Measurements from ENCODE around the gene SCTR.

Gene SCTR

DNA sequence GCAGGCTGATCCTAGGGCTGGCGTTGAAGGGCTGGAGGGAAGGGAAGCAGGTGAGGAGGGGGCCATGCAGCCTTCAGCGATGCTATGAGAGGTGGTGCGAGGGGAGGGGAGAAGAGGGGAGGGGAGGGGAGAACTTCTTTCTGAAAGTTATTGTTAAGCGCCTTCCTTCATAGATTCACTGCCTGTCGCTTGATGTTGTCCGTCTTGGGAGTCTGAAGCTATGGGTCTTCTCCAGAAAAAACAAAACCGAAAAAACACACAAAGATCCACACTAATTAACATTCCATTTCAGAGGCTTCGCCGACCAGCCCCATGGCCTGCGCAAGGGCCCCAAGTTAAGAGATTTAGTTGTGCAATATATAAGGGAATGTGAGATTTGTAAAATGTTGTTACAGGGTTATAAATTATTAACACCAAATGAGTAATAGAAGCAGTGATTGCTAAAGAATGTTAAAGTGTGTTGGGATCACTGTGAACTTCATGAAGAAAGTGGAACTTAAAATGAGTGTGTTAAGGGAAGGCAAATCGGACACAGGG lies 20.7 kb upstream of the SCTR start:
- no peak for DNase-seq (ENCODE audit: low read depth in 1 of 2, low spot score in 1 of 2)
- no peak overlapping the region for H3K27ac ChIP-seq (replicated peaks)
- no peak overlapping the region for H3K4me3 ChIP-seq (replicated peaks; ENCODE audit: insufficient read depth, low read length)
- TF ChIP-seq, protein P1, sequence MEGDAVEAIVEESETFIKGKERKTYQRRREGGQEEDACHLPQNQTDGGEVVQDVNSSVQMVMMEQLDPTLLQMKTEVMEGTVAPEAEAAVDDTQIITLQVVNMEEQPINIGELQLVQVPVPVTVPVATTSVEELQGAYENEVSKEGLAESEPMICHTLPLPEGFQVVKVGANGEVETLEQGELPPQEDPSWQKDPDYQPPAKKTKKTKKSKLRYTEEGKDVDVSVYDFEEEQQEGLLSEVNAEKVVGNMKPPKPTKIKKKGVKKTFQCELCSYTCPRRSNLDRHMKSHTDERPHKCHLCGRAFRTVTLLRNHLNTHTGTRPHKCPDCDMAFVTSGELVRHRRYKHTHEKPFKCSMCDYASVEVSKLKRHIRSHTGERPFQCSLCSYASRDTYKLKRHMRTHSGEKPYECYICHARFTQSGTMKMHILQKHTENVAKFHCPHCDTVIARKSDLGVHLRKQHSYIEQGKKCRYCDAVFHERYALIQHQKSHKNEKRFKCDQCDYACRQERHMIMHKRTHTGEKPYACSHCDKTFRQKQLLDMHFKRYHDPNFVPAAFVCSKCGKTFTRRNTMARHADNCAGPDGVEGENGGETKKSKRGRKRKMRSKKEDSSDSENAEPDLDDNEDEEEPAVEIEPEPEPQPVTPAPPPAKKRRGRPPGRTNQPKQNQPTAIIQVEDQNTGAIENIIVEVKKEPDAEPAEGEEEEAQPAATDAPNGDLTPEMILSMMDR (IDR thresholded peaks at IDR 0.05; ENCODE audit: insufficient read depth, low read length), result no peak
- no peak for TF ChIP-seq POLR2AphosphoS5 (IDR thresholded peaks at IDR 0.05; ENCODE audit: low read depth)
- H3K27me3 ChIP-seq (ENCODE audit: insufficient read depth, poor library complexity, severe bottlenecking), result peaks cover 22% of the 10 kb centered on the region

DNA sequence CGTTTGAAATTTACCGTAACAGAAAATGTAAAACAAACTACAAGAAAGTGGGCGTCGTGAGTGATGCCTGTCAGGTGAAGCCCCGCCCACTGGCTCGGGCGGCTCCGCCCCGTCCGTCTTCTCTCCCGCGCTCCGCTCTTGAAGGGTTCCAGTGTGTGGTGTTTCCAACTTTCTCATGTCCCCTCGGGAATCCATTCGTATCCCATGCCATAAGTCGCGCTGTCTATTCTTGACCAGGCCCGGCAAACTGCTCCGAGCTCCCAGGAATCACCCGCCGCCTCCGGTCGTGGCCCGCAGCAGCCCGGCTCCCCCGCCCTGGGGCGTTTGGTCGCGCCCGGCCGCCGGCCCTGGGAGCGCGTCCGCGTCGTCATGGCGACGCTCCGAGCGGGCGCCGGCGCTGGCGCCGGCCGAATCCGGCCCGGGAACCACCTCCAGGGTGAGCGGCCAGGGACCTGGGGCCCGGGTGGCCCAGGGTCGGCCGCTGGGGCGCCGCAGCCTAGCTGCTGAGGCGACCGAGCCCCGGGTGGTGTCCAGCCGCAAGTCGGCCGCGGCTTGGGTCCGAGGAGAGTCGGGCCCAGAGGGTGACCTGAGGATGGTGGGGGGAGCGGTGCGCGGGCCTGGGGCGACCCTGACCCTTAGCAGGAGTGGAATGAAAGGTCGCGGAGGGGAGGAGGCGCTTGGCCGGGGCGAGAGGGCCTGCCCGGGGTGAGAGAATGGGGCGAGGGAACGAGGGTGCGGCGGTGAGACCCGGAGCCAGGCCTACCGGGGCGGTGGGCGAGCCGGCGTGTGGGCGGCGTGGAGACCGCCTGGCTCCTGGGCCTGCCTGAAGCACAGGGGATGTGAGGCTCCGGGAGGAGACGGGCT lies 20.0 kb upstream of the SCTR start, which contains the start of gene CFAP221:
Gene CFAP221 (plus strand): TSS at position 375 of the 864 bp plus-strand sequence. CDS start 1,683 bp downstream, outside the sequence.
- Histone ChIP-seq H3K27me3 (ENCODE audit: insufficient read depth, poor library complexity, severe bottlenecking) (peaks cover 22% of the 10 kb centered on the region), H3K4me3 (replicated peaks; ENCODE audit: insufficient read depth, low read length) (peak within 1 kb of the TSS; percentile 41), H3K27ac (replicated peaks) (no peak within 1 kb of the TSS)
- TF ChIP-seq SPI1 (IDR thresholded peaks at IDR 0.05; ENCODE audit: borderline replicate concordance, low read depth) (no peak), POLR2AphosphoS5 (IDR thresholded peaks at IDR 0.05; ENCODE audit: low read depth) (no peak), GABPA (IDR thresholded peaks at IDR 0.05; ENCODE audit: low read depth) (no peak)
- TF ChIP-seq, protein P1 (IDR thresholded peaks at IDR 0.05; ENCODE audit: insufficient read depth, low read length), result no peak
- TF ChIP-seq, protein P2, sequence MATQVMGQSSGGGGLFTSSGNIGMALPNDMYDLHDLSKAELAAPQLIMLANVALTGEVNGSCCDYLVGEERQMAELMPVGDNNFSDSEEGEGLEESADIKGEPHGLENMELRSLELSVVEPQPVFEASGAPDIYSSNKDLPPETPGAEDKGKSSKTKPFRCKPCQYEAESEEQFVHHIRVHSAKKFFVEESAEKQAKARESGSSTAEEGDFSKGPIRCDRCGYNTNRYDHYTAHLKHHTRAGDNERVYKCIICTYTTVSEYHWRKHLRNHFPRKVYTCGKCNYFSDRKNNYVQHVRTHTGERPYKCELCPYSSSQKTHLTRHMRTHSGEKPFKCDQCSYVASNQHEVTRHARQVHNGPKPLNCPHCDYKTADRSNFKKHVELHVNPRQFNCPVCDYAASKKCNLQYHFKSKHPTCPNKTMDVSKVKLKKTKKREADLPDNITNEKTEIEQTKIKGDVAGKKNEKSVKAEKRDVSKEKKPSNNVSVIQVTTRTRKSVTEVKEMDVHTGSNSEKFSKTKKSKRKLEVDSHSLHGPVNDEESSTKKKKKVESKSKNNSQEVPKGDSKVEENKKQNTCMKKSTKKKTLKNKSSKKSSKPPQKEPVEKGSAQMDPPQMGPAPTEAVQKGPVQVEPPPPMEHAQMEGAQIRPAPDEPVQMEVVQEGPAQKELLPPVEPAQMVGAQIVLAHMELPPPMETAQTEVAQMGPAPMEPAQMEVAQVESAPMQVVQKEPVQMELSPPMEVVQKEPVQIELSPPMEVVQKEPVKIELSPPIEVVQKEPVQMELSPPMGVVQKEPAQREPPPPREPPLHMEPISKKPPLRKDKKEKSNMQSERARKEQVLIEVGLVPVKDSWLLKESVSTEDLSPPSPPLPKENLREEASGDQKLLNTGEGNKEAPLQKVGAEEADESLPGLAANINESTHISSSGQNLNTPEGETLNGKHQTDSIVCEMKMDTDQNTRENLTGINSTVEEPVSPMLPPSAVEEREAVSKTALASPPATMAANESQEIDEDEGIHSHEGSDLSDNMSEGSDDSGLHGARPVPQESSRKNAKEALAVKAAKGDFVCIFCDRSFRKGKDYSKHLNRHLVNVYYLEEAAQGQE (IDR thresholded peaks at IDR 0.05; ENCODE audit: insufficient replicate concordance, low read depth), result no peak
- DNase-seq (ENCODE audit: low read depth in 1 of 2, low spot score in 1 of 2), result peak; percentile 24 to 40

DNA sequence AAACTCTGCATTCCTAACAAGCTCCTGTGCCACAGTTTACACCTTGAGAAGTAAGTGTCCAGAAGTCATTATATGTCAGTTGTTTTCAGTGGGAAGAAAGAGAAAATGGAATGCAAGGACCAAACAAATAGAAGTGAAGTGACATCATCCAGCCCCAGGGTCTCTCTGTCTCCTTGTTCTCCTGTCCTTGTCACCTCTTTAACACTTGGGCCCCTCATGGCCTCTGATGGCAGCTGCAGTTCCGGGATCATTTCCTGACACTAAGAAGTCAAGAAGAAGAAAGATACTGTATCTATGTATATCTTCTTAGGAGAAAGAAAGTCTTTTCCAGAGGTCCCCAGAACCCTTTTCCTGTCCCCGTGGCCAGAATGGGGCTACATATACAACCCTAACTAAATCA lies 17.2 kb upstream of the SCTR start:
- Histone ChIP-seq H3K27me3 (ENCODE audit: insufficient read depth, poor library complexity, severe bottlenecking) (peaks cover 22% of the 10 kb centered on the region), H3K4me3 (replicated peaks; ENCODE audit: insufficient read depth, low read length) (no peak overlapping the region), H3K27ac (replicated peaks) (no peak overlapping the region)
- DNase-seq (ENCODE audit: low read depth in 1 of 2, low spot score in 1 of 2), result no peak
- TF ChIP-seq GABPA (IDR thresholded peaks at IDR 0.05; ENCODE audit: low read depth) (no peak), POLR2AphosphoS5 (IDR thresholded peaks at IDR 0.05; ENCODE audit: low read depth) (no peak), SPI1 (IDR thresholded peaks at IDR 0.05; ENCODE audit: borderline replicate concordance, low read depth) (no peak)
- TF ChIP-seq, protein P2 (IDR thresholded peaks at IDR 0.05; ENCODE audit: insufficient replicate concordance, low read depth), result no peak
- TF ChIP-seq, protein P1 (IDR thresholded peaks at IDR 0.05; ENCODE audit: insufficient read depth, low read length), result no peak
